Mucosa of stomach (tissue), 1 donor: ENCODE results near the gene SLIT3.

Experiments used
- H3K27me3 ChIP-seq: one replicate; pipeline ENCODE4 v1.7.0; 2013; ENCODE audit warnings: mild to moderate bottlenecking, low read length; ENCODE audit not compliant: control insufficient read depth, insufficient read depth
- H3K36me3 ChIP-seq: one replicate; pipeline ENCODE4 v1.7.0; 2013; ENCODE audit warnings: low read length; ENCODE audit not compliant: control insufficient read depth, insufficient read depth
- H3K4me1 ChIP-seq: one replicate; pipeline ENCODE4 v1.7.0; 2013; ENCODE audit warnings: mild to moderate bottlenecking, low read length; ENCODE audit not compliant: control insufficient read depth, insufficient read depth
- H3K4me3 ChIP-seq: one replicate; pipeline ENCODE4 v1.7.0; 2013; ENCODE audit warnings: low read length
- H3K9ac ChIP-seq: one replicate; pipeline ENCODE4 v1.7.0; 2013; ENCODE audit warnings: mild to moderate bottlenecking, low read length, moderate library complexity
- H3K9me3 ChIP-seq: one replicate; pipeline ENCODE4 v1.7.0; 2013; ENCODE audit warnings: mild to moderate bottlenecking, low read length, moderate library complexity; ENCODE audit not compliant: control insufficient read depth
- donor health status: Pancreatic carcinoma.

SLIT3 gene

DNA sequence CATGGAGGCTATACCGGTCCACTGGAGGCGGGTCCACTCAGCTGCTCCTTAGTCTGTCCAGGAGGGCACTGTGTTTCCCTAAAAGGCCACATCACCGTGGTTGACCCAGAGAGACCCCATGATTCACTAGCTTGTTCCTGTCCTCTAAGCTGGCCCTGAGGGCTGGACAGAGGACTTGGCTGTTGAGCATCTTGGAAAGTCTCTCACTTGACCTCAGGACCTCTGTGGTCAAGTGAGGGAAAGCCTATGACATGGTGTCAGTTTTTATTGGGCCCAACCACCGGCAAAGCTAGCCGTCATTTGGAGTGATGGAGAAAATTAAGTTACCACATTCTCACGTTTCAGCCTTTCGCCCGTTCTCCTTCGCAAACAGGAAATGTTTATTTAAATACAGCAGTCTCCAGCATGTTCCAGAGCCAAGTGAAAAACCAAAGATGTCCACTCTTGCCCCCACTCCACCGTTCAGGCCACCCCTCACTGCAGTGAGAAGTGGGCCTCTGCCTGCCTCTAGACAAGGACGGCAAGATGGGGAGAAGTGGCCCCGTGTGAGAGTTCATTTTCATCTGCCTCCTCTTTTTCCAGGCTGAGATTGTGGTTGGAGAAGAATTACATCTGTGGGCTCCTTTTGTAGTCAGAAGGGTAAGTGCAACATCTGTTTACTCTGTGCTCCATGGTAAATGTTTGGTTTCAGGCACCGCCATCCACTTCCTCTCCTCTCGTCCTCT is 4.4 kb downstream of the SLIT3 start:
- H3K36me3 ChIP-seq = no peaks in the 10 kb centered on the region
- no peaks in the 10 kb centered on the region for H3K9me3 ChIP-seq
- peaks cover 6% of the 10 kb centered on the region for H3K4me1 ChIP-seq
- peaks cover 18% of the 10 kb centered on the region for H3K27me3 ChIP-seq
- no peak overlapping the region for H3K9ac ChIP-seq
- no peak overlapping the region for H3K4me3 ChIP-seq

DNA sequence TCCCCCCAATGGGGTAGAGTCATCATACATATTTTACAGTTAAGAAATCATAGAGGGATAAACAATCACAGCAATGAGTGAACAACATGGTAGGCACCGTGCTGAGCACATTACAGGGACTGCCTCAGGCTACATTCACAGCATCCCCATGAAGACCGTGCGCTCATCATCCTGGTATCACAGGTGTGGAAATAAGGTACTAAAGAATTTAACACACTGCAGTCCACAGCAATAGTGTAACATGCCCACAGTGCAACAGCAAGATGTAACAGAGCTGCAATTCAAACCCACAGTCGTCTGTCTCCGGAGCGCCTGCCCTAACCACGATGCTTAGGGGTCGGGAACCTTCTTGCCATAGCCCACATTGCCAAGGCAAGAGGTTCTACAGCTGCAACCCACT is 5.6 kb downstream of the SLIT3 start:
- no peaks in the 10 kb centered on the region for H3K9me3 ChIP-seq
- peaks cover 7% of the 10 kb centered on the region for H3K27me3 ChIP-seq
- no peak overlapping the region for H3K9ac ChIP-seq
- H3K4me3 ChIP-seq = no peak overlapping the region
- H3K36me3 ChIP-seq = no peaks in the 10 kb centered on the region
- H3K4me1 ChIP-seq = no peaks in the 10 kb centered on the region

DNA sequence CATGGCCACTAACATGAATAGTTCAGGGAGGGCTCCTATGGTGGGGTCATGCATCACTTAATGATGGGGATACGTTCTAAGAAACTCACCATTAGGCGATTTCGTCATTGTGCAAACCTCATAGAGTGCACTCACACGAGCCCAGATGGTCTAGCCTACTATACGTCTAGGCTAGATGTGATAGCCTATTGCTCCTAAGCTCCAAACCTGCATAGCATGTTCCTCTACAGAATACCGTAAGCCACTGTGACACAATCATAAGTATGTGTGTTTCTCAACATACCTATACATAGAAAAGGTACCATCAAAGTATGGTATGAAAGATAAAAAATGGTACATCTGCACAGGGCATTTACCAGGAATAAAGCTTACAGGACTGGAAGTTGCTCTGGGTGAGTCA is 6.3 kb downstream of the SLIT3 start:
- Histone ChIP-seq H3K27me3 (peaks cover under 1% of the 10 kb centered on the region), H3K36me3 (no peaks in the 10 kb centered on the region), H3K9ac (no peak overlapping the region), H3K4me1 (no peaks in the 10 kb centered on the region), H3K9me3 (no peaks in the 10 kb centered on the region), H3K4me3 (no peak overlapping the region)

DNA sequence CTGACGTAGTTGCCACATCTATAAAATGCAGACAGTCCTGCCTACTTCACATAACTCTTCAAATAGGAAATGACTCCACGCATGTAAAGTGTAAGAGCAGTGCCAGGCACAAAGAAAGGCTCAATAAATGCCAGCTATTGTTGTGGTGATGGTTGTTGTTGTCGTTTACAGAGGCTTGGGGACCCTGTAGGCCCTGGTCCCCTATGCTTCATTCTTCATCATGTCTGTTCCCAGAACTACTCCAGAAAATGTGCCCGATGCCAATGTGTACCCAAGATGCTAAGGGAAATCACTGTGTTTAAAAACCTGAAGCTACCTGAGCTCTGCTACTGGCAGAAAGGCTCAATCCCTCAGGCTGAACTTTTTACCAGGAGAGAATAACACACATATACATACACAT is 9.1 kb downstream of the SLIT3 start:
- Histone ChIP-seq H3K9me3 (no peaks in the 10 kb centered on the region), H3K4me3 (no peak overlapping the region), H3K27me3 (no peaks in the 10 kb centered on the region), H3K36me3 (no peaks in the 10 kb centered on the region), H3K9ac (no peak overlapping the region), H3K4me1 (no peaks in the 10 kb centered on the region)

DNA sequence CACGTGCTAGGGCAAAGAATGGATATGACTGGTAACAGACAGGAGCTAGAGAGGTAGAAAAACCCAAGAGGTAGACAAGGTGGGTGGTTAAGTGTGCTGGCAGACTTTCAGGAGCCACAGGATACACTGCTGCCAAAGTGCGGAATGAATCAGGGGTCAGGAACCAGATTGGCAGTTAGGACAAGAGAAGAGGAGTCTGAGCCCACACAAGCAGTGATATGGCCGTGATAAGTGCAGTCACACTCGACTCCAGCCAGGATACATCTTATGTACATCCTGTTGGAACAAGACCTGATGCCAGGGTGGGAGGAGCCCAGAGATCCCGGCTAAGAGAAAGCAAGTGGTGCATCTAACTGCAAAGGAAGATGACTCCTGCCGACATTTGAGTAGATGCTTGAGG is 10.0 kb downstream of the SLIT3 start:
- H3K4me1 ChIP-seq = no peaks in the 10 kb centered on the region
- H3K27me3 ChIP-seq = no peaks in the 10 kb centered on the region
- H3K36me3 ChIP-seq = no peaks in the 10 kb centered on the region
- H3K4me3 ChIP-seq = no peak overlapping the region
- no peaks in the 10 kb centered on the region for H3K9me3 ChIP-seq
- no peak overlapping the region for H3K9ac ChIP-seq

DNA sequence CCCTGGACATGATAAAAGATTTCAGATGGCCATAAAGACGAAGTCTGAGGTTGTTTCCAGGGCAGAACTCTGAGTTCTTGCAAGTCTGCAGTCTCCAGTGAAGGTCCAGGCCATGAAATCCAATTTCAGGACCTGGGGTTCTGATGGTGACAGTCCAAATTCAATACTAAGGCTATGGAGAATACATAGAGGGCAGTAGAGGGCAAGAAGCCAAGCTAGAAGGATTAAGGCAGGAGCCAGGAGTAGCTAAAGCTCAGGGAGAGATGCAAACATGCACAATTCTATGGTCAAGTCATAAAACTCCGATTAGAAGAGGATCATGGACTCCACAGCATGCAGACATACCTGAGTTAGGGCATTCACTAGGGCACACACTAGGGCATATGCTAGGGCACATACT is 11.4 kb downstream of the SLIT3 start:
- H3K4me1 ChIP-seq = no peaks in the 10 kb centered on the region
- no peaks in the 10 kb centered on the region for H3K36me3 ChIP-seq

DNA sequence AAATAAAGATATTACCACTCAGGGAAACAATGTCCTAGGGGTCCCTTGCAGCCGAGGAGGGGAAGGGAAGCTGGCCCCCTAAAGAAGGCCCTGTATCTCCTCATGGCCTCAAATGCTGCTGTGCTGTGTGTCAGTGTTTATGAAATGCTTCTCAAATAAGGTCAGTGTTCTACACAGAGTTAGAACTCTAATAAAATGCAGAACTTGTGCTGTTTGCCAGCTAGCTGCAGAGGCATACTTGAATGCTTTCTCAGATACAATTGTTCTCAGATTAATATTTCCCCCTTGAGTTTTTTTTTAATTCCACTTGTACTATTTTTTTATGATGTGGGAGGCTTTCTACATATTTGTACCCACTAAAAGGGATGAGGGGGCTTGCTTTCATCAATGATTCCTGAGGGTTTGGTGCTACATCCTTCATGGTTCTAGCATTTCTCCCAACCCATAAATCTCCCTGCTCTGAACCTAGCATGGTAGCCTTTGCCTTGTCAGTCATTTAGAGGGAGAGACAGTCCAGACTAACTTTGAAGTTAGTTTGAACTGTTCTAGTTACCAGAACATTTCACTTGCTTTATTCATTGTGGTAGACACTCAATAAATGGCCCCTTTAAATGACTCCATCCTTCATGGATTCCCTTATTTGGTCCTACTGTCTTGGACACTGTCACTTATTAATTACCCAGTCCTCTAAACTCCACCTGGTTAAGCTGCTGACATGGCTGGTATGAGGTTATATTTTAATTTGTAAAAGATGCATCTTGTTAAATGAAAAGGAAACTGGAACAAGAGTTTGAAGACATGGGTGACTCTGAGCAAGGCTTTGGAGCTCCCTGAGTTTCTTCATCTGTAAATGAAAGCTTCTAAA is 12.6 kb downstream of the SLIT3 start:
- H3K4me3 ChIP-seq = no peak overlapping the region
- H3K36me3 ChIP-seq = no peaks in the 10 kb centered on the region
- H3K9ac ChIP-seq = no peak overlapping the region

More for the DNA sequence above, 11.4 kb downstream of the SLIT3 start:
- Histone ChIP-seq H3K9me3 (no peaks in the 10 kb centered on the region), H3K4me3 (no peak overlapping the region), H3K9ac (no peak overlapping the region), H3K27me3 (no peaks in the 10 kb centered on the region)

DNA sequence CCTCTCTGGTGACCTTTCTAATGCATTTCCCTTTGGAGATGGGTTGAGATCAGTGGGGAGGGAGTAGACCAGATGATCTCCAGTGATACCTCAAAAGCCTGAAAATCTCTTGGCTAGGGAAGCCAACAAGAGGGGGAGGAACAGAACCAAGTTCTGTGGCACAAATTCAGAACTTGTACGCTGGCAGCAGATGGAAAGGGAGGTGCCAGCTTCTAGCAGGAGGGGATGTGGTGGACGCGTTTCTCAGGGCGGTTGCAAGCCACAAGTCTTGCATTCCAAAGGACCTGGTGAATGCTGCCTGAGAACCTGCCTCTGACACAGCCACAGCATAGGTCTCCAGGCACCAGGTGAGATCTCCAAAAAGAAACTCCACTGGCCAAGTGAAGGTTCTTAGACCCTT is 13.4 kb downstream of the SLIT3 start:
- H3K9me3 ChIP-seq = no peaks in the 10 kb centered on the region
- no peak overlapping the region for H3K9ac ChIP-seq
- H3K27me3 ChIP-seq = no peaks in the 10 kb centered on the region
- no peaks in the 10 kb centered on the region for H3K4me1 ChIP-seq
- no peak overlapping the region for H3K4me3 ChIP-seq
- no peaks in the 10 kb centered on the region for H3K36me3 ChIP-seq

More for the DNA sequence above, 12.6 kb downstream of the SLIT3 start:
- no peaks in the 10 kb centered on the region for H3K9me3 ChIP-seq
- H3K4me1 ChIP-seq = no peaks in the 10 kb centered on the region
- H3K27me3 ChIP-seq = no peaks in the 10 kb centered on the region

DNA sequence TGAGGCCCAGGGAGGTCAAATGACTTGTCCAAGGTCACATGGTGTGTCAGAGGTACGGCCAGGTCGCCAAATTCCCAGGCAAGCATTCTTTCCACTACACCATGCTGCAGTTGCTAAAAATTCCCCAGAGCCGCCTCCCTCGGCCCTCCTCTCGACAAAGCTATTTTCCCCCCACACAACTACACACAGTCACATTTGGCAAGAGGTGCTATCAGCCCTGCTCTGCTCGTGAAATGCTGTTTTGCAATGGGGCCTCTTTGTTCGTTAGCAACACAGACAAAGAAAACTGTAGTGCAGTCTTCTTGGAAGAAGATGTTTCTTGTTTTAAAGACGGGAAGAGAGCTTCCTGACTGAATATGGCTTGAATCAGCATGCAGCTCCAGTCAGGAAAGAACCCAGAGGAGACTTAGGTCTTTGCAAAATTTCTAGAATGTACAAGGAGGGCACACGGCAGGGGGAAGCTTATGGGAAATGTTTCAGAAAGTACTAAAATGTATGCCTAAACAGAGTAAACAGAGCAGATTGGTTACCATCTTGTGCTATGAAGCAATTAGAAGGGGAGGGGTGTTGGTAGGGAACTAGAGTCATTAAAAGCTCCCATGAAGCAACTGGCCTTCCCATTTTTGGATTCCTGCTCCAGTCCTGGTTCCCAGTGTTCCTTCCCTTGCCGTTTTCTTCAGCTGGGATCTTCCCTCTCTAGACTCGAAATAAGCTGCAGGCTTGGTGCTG is 14.2 kb downstream of the SLIT3 start:
- H3K36me3 ChIP-seq = no peaks in the 10 kb centered on the region
- no peaks in the 10 kb centered on the region for H3K27me3 ChIP-seq
- no peak overlapping the region for H3K4me3 ChIP-seq
- no peaks in the 10 kb centered on the region for H3K9me3 ChIP-seq
- H3K9ac ChIP-seq = no peak overlapping the region
- no peaks in the 10 kb centered on the region for H3K4me1 ChIP-seq

DNA sequence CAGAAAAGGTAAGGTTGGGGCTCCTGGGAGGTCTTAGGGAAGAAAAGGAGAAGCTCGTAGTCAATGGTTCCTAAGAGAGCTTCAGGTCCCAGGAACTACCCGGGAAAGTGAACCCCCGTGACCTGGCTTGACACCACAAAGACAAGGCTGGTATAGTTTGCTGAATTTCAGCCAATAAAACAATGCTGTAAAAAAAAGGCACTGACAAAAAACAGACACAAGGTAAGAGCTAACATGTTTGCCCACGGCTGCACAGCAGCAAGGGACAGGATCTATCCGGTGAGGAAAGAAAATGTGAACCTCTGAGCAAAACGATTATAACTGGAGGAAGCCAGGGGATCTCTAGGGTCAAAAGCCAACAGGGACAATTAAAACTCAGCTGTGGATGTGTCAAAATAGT is 17.1 kb downstream of the SLIT3 start:
- no peak overlapping the region for H3K4me3 ChIP-seq
- H3K9me3 ChIP-seq = no peaks in the 10 kb centered on the region
- H3K36me3 ChIP-seq = no peaks in the 10 kb centered on the region
- no peaks in the 10 kb centered on the region for H3K27me3 ChIP-seq
- no peaks in the 10 kb centered on the region for H3K4me1 ChIP-seq
- H3K9ac ChIP-seq = no peak overlapping the region

DNA sequence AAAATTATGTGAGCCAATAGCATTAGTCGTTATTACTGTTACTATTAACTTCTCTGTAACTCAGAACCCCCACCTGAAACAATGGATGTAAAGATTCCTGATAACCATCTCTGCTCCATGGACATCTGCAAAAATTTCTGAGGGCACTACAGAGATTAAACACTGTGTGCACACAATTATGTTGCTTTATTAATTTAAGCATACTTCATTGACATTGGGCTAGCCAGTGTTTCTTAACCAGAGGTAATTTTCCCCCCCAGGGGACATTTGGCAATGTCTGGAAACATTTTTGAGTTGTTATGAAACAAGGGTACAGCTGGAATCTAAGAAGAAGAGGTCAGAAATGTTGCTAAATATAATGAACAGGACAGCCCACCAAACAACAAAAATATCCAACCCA is 19.3 kb downstream of the SLIT3 start:
- Histone ChIP-seq H3K9me3 (no peaks in the 10 kb centered on the region), H3K4me1 (no peaks in the 10 kb centered on the region), H3K4me3 (no peak overlapping the region), H3K27me3 (no peaks in the 10 kb centered on the region), H3K36me3 (no peaks in the 10 kb centered on the region), H3K9ac (no peak overlapping the region)

DNA sequence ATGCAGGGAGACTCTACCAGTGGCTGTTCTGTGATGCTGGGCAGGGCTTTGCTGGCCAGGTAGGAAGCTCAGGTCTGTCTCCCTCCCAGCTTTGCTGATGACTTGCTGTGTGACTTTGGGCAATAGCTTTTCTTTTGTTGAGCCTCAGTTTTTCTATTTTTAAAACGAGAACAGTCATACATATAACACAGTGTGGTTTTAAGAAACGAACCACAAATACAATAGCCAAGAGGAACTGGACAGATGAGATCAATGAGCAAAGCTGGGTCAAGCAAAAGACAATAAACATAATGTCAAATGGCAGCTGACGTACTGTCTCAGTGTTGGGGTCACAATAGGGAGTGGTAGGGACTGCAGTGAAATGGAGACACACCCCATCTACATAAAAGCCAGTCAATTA is 20.2 kb downstream of the SLIT3 start:
- no peaks in the 10 kb centered on the region for H3K4me1 ChIP-seq
- H3K9me3 ChIP-seq = no peaks in the 10 kb centered on the region
- H3K4me3 ChIP-seq = no peak overlapping the region
- no peaks in the 10 kb centered on the region for H3K27me3 ChIP-seq
- H3K9ac ChIP-seq = no peak overlapping the region
- H3K36me3 ChIP-seq = no peaks in the 10 kb centered on the region
